K562 (cell line): ENCODE measurements around the gene GNG3. TPM values are rescaled to one million over a fixed set of nuclear protein-coding genes. Genes with fewer than 3 reads are reported as not detected.
A peak's percentile ranks its signal among the peaks of the same experiment; 100 is the strongest.

ENCODE experiments used
- ATAC-seq: fragments of 200-7000 bp; cut with Tn5 transposase; 3 replicates; pipeline ENCODE4 v1.9.1; 2020; ENCODE audit warnings: moderate library complexity
- BruUV-seq: library from RNA; stranded (reverse); fragments of 400-500 nt; replicated peaks from 2 replicates; lab custom pipeline; 2021; lab: Mats Ljungman, UMichigan
- CTCF ChIA-PET: fragments of 300-600 bp; formaldehyde crosslinking; extraction: SDS; loops from one replicate; lab custom pipeline; 2021; ENCODE audit warnings: low intra/inter-chr PET ratio; lab: Yijun Ruan, JAX
- POLR2A ChIA-PET: fragments of 300-600, 350-650 bp; sonication (Branson Sonifier 250); formaldehyde crosslinking; extraction: SDS; loops from one replicate; lab custom pipeline; 2021; ENCODE audit warnings: antibody characterized with exemption, inconsistent platforms; lab: Yijun Ruan, JAX
- DNase-seq, 4 experiments: peaks; one replicate each; pipeline versions ENCODE4 v3.0.0 to v3.0.0-alpha.2; 2011 to 2018; ENCODE audit warnings: low spot score in 3 of 4, mixed read lengths in 3 of 4; ENCODE audit errors: extremely low read depth in 1 of 4
- FAIRE-seq: peaks from 2 replicates; lab custom pipeline; 2011; peaks lifted over from hg19 to GRCh38; lab: Jason Lieb, UNC
- H2AFZ ChIP-seq: 2 replicates; pipeline ENCODE4 v1.6.0; 2011; ENCODE audit warnings: low read depth, low read length, control low read depth, inconsistent platforms
- H3K27ac ChIP-seq: fragments of 200-600 bp; 3 replicates; pipeline ENCODE4 v1.8.0; 2011; ENCODE audit warnings: low read depth, mild to moderate bottlenecking, control low read depth, inconsistent platforms, low read length, moderate library complexity, mixed read lengths; ENCODE audit errors: extremely low read depth
- H3K27me3 ChIP-seq, 2 experiments: fragments of 300-600 bp in 1 of 2; 2 replicates in 1 of 2; 3 replicates in 1 of 2; pipeline versions ENCODE4 v1.6.0 to v1.8.0; 2011; ENCODE audit warnings: inconsistent platforms in 2 of 2, low read length in 2 of 2, mild to moderate bottlenecking in 1 of 2, mixed read lengths in 1 of 2, moderate library complexity in 1 of 2; ENCODE audit not compliant: control insufficient read depth in 2 of 2, insufficient read depth in 2 of 2
- H3K36me3 ChIP-seq: fragments of 300-600 bp; 3 replicates; pipeline ENCODE4 v1.8.0; 2011; ENCODE audit warnings: mild to moderate bottlenecking, low read length, inconsistent platforms; ENCODE audit not compliant: control insufficient read depth, insufficient read depth
- H3K4me1 ChIP-seq, 2 experiments: fragments of 200-600 bp in 1 of 2; replicated peaks in 1 of 2; 2 replicates in 1 of 2; 3 replicates in 1 of 2; pipeline versions ENCODE4 v1.5.1 to v1.8.0; 2011; ENCODE audit warnings: inconsistent platforms in 2 of 2, low read length in 2 of 2, mild to moderate bottlenecking in 1 of 2, mixed read lengths in 1 of 2, moderate library complexity in 1 of 2; ENCODE audit not compliant: control insufficient read depth in 2 of 2, insufficient read depth in 2 of 2
- H3K4me2 ChIP-seq: 2 replicates; pipeline ENCODE4 v1.6.1; 2011; ENCODE audit warnings: low read length, control low read depth, inconsistent platforms, mixed read lengths; ENCODE audit not compliant: insufficient read depth
- H3K4me3 ChIP-seq: fragments of 200-600 bp; sonication (generic), shearing (Covaris generic); 2 replicates; pipeline ENCODE4 v1.5.1; 2016; ENCODE audit warnings: control low read depth, inconsistent platforms
- H3K79me2 ChIP-seq: fragments of 200-600 bp; 3 replicates; pipeline ENCODE4 v1.8.0; 2011; ENCODE audit warnings: low read length, inconsistent platforms; ENCODE audit not compliant: control insufficient read depth, insufficient read depth
- H3K9ac ChIP-seq, 2 experiments: 2 replicates each; pipeline versions ENCODE4 v1.6.0 to v1.6.1; 2011; ENCODE audit warnings: low read depth in 2 of 2, low read length in 2 of 2, control low read depth in 1 of 2, inconsistent platforms in 1 of 2, mild to moderate bottlenecking in 1 of 2, mixed read lengths in 1 of 2; ENCODE audit not compliant: insufficient read depth in 1 of 2
- H3K9me1 ChIP-seq: one replicate; pipeline ENCODE4 v1.6.0; 2011; ENCODE audit warnings: inconsistent platforms, mild to moderate bottlenecking, low read length, moderate library complexity; ENCODE audit not compliant: control insufficient read depth, insufficient read depth
- H3K9me3 ChIP-seq: replicated peaks from 2 replicates; pipeline ENCODE4 v1.5.1; 2011; ENCODE audit warnings: low read depth, low read length, inconsistent platforms; ENCODE audit not compliant: control insufficient read depth, insufficient read depth
- H4K20me1 ChIP-seq: replicated peaks from 2 replicates; pipeline ENCODE4 v1.6.1; 2011; ENCODE audit warnings: low read length, inconsistent platforms, mixed read lengths; ENCODE audit not compliant: control insufficient read depth, insufficient read depth
- DDX20 ChIP-seq: fragments of 450-650 bp; IDR thresholded peaks from 2 replicates; pipeline ENCODE4 v1.6.1; 2016; ENCODE audit warnings: missing genetic modification characterization, low read depth, mild to moderate bottlenecking, missing compliant biosample characterization, moderate library complexity
- GATAD2A ChIP-seq: fragments of 450-650 bp; IDR thresholded peaks from 2 replicates; pipeline ENCODE4 v1.6.1; 2017
- KLF6 ChIP-seq: fragments of 250-450 bp; sonication (Bioruptor Pico); IDR thresholded peaks from 2 replicates; pipeline ENCODE4 v1.4.0; 2020; ENCODE audit warnings: mild to moderate bottlenecking, moderate library complexity, borderline replicate concordance
- MAFG ChIP-seq: fragments of 450-650 bp; conservative IDR thresholded peaks from 2 replicates; pipeline ENCODE4 v1.6.1; 2016; ENCODE audit warnings: missing genetic modification characterization, missing compliant biosample characterization
- MIER1 ChIP-seq: fragments of 450-650 bp; IDR thresholded peaks from 2 replicates; pipeline ENCODE4 v1.6.1; 2016; ENCODE audit warnings: antibody characterized with exemption, mild to moderate bottlenecking, low read depth
- MXI1 ChIP-seq: IDR thresholded peaks from 2 replicates; pipeline ENCODE4 v1.6.1; 2011; ENCODE audit warnings: low read depth, mild to moderate bottlenecking, improper control_type of control experiment, low read length
- SMC3 ChIP-seq: conservative IDR thresholded peaks from 2 replicates; pipeline ENCODE4 v1.6.1; 2011; ENCODE audit warnings: low read depth, low read length, improper control_type of control experiment; ENCODE audit not compliant: insufficient read depth
- ZBTB7A ChIP-seq: IDR thresholded peaks from 2 replicates; pipeline ENCODE4 v1.6.1; 2011; ENCODE audit warnings: low read depth, mild to moderate bottlenecking, low read length, moderate library complexity, borderline replicate concordance; ENCODE audit not compliant: control insufficient read depth
- ZNF57 ChIP-seq: fragments of 450-650 bp; formaldehyde crosslinking; IDR thresholded peaks from 2 replicates; pipeline ENCODE4 v1.4.0; 2020; ENCODE audit warnings: mild to moderate bottlenecking, moderate library complexity
- WGBS: fragments of 100-300 bp; shearing (Covaris generic); methylation state at CpG from one replicate; pipeline ENCODE4 v1.1.6; 2016; ENCODE audit warnings: low coverage, mixed read lengths; ENCODE audit not compliant: insufficient coverage; ENCODE audit errors: missing lambda C conversion rate; 5-methylcytosine and 5-hydroxymethylcytosine counted together
- in situ Hi-C: fragments of 300-500 bp; cut with MboI; formaldehyde crosslinking; loops from 4 replicates; pipeline ENCODE4 v1.15.0; 2018; ENCODE audit warnings: inconsistent platforms, mixed read lengths
- intact Hi-C: fragments of 100-400 bp; cut with micrococcal nuclease; formaldehyde crosslinking; loops from 2 replicates; pipeline ENCODE4 v1.14.2; 2022
- polyA plus RNA-seq, 8 experiments: library from polyadenylated mRNA; depleted of rRNA in 4 of 8; stranded (reverse) in 5 of 8; unstranded in 3 of 8; fragments of >200 nt; fragmentation: Nextera tagmentation in 2 of 8; fragmentation: Illumina TruSeq in 1 of 8; extraction: Ambion mirVana in 2 of 8; extraction: Trizol in 1 of 8; gene quantifications; 2 replicates each; pipeline versions ENCODE4 v1.2.1 to v1.2.3, GENCODE V29; 2011 to 2014; ENCODE audit warnings: inconsistent platforms in 1 of 8, missing spikeins in 1 of 8
- total RNA-seq, 7 experiments: library from RNA; depleted of rRNA in 6 of 7; stranded (reverse); fragments of >200 nt in 6 of 7; fragmentation: Illumina TruSeq in 2 of 7; extraction: Trizol in 2 of 7; gene quantifications; 2 replicates each; pipeline versions ENCODE4 v1.2.1 to v1.2.3, GENCODE V29; 2011 to 2021; ENCODE audit warnings: low replicate concordance in 1 of 7
- TF ChIP-seq, protein P1 (sequence below): sonication (generic); formaldehyde crosslinking; IDR thresholded peaks from 2 replicates; pipeline ENCODE4 v1.8.0; 2022; ENCODE audit warnings: missing genetic modification reagents, mild to moderate bottlenecking, moderate library complexity, borderline replicate concordance

The GNG3 gene
- total and polyA plus RNA-seq, 9 of the 15 experiments (the other 6 are each of a cell fraction or from before 2014, with no cell fraction given), result 0.07 TPM; not detected in 8

DNA sequence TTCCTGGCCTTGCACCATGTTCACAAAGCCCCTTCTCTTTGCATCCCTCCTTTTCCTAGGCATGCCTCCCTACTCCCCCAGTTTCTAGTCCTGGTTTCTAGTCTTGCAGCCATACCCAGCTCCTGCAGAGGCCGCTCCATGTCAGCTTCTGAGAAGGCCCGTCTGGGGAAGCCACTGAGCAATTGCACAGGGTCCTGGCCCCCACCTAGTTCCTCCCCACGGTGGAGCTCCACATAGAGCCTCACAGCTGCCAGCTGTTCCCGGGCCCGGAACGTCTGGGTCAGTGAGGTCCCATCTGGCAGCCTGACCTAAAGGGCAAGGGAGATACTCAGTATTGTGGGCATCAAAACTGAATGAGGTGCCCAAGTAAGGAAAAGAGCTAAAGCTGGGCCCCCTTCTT lies 30.8 kb upstream of the GNG3 start (continued):
- TF ChIP-seq, protein P1, sequence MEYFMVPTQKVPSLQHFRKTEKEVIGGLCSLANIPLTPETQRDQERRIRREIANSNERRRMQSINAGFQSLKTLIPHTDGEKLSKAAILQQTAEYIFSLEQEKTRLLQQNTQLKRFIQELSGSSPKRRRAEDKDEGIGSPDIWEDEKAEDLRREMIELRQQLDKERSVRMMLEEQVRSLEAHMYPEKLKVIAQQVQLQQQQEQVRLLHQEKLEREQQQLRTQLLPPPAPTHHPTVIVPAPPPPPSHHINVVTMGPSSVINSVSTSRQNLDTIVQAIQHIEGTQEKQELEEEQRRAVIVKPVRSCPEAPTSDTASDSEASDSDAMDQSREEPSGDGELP, result peak; percentile 52; the same call in 1 of the 2 replicates
- peak; percentile 67; the same call in 1 of the 2 replicates for TF ChIP-seq ZBTB7A
- TF ChIP-seq MXI1, result no peak
- TF ChIP-seq SMC3, result 0 out of 2 replicates have a peak, but pooled peaks have one; percentile 7

DNA sequence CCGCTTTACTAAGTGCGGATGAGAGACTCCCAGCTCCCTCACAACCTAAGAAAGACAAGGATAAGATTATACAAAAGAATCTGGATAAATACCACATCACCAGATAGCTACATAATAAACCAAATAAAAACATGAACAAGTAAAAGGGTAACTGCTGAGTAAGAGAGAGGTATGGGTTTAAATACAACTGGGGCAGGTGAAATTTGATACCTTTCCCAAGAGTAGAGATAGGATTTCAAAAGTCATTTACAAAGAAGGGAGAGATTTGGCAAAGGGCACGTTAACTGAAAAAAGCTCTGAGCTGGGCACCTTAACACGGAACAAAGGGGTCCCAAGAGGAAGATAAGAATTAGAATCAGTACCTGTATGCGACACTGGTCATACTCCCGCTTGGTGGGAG lies 30.3 kb upstream of the GNG3 start:
- H3K79me2 ChIP-seq, result peaks cover 58% of the 10 kb centered on the region
- no peak for FAIRE-seq
- no peak for DNase-seq
- H3K36me3 ChIP-seq, result peaks cover 51% of the 10 kb centered on the region
- no TSS peak for BruUV-seq
- 42% methylated on average over 6 of the region's 6 CpGs for WGBS
- H3K9ac ChIP-seq, result peak overlapping the region; percentile 85 to 99; a peak in 2 of 4 replicates
- H3K4me3 ChIP-seq, result peak overlapping the region; percentile 81; the same call in 1 of the 2 replicates
- intact Hi-C loops (no loop called here), in situ Hi-C loops (no loop called here)
- no peaks in the 10 kb centered on the region for H3K9me3 ChIP-seq
- H2AFZ ChIP-seq, result no peak overlapping the region
- POLR2A ChIA-PET, result interaction anchor here (0.6 to 5.4 kb wide), 9 partner anchors 10 to 179 kb away, joined by 3 to 57 read pairs (median 5); partner anchors contain the start of genes C11orf98, CSKMT and LRRN4CL
- no peaks in the 10 kb centered on the region for H3K27me3 ChIP-seq
- H3K4me2 ChIP-seq, result peak overlapping the region; percentile 83
- H4K20me1 ChIP-seq, result no peaks in the 10 kb centered on the region
- no peak for TF ChIP-seq ZNF57 (CRISPR knock-in tag)
- TF ChIP-seq DDX20 (tag), result no peak
- no peak for TF ChIP-seq GATAD2A
- no peak for TF ChIP-seq MAFG (tag)
- TF ChIP-seq, protein P1, result peak; percentile 5; the same call in 1 of the 2 replicates
- no peak for TF ChIP-seq KLF6 (CRISPR knock-in tag)
- no peak for TF ChIP-seq MIER1
- no peak for ATAC-seq
- H3K4me1 ChIP-seq, result peaks cover 37 to 51% of the 10 kb centered on the region in 2 experiments; a peak in 4 of 5 replicates
- no peak overlapping the region for H3K27ac ChIP-seq
- no peaks in the 10 kb centered on the region for H3K9me1 ChIP-seq
- CTCF ChIA-PET, result no interaction called here
